ENCODE results near the gene SRGN.

DNA sequence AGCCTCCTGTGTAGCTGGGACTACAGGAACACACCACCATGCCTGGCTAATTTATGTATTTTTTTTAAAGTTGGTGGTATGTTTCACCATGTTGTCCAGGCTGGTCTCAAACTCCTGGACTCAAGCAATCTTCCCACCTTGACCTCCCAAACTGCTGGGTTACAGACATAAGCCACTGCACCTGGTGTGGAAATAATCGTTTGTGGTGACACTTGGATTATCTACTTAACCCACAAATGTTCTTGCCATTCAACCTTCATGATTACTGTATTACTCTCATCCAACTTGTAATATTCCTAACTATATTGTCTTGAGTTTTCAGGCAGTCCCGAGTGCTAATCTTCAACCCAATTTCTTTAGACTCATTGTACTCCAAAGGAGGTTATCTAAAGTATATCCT is 9.6 kb upstream of the SRGN start:
- no peak for TF ChIP-seq CTCF (IDR thresholded peaks at IDR 0.05)
- no peak for TF ChIP-seq POLR2A (IDR thresholded peaks at IDR 0.05)

Data from body of pancreas (tissue), 4 donors.